HepG2 (cell line): ENCODE measurements around the gene KIAA0930. TPM values are rescaled to one million over a fixed set of nuclear protein-coding genes. Genes with fewer than 3 reads are reported as not detected.
A peak's percentile ranks its signal among the peaks of the same experiment; 100 is the strongest.

Experiments used
- ATAC-seq: fragments of 200-7000 bp; cut with Tn5 transposase; 3 replicates; pipeline ENCODE4 v1.9.1; 2020; ENCODE audit warnings: mild to moderate bottlenecking, moderate library complexity
- BruUV-seq: library from RNA; stranded (reverse); fragments of 400-500 nt; replicated peaks from 2 replicates; lab custom pipeline; 2021; lab: Mats Ljungman, UMichigan
- CTCF ChIA-PET: fragments of 300-600 bp; formaldehyde crosslinking; extraction: SDS; loops from one replicate; lab custom pipeline; 2021; ENCODE audit warnings: low total read pairs, inconsistent platforms, low intra/inter-chr PET ratio; lab: Yijun Ruan, JAX
- POLR2A ChIA-PET: fragments of 350-600 bp; sonication (Branson Sonifier 250); formaldehyde crosslinking; loops from one replicate; lab custom pipeline; 2020; ENCODE audit warnings: antibody characterized with exemption, inconsistent platforms; lab: Yijun Ruan, JAX
- DNase-seq: peaks from one replicate; pipeline ENCODE4 v3.0.0-alpha.2; 2015; ENCODE audit warnings: low spot score
- FAIRE-seq: peaks from 3 replicates; lab custom pipeline; 2011; peaks lifted over from hg19 to GRCh38; lab: Jason Lieb, UNC
- H2AFZ ChIP-seq: one replicate; pipeline ENCODE4 v1.6.1; 2011; ENCODE audit warnings: low read length, inconsistent platforms
- H3K27ac ChIP-seq: fragments of 300-600 bp; 3 replicates; pipeline ENCODE4 v1.8.0; 2011; ENCODE audit warnings: mixed run types, mild to moderate bottlenecking, mixed read lengths, low read length, inconsistent platforms; ENCODE audit not compliant: insufficient read depth; ENCODE audit errors: extremely low read length
- H3K27me3 ChIP-seq, 2 experiments: fragments of 200-600 bp in 1 of 2; 2 replicates in 1 of 2; 3 replicates in 1 of 2; pipeline versions ENCODE4 v1.6.0 to v1.8.0; 2011; ENCODE audit warnings: low read length in 2 of 2, mild to moderate bottlenecking in 2 of 2, moderate library complexity in 2 of 2, inconsistent platforms in 1 of 2; ENCODE audit not compliant: insufficient read depth in 2 of 2, control insufficient read depth in 1 of 2
- H3K36me3 ChIP-seq, 2 experiments: fragments of 200-600 bp in 1 of 2; replicated peaks in 1 of 2; 2 replicates in 1 of 2; 3 replicates in 1 of 2; pipeline versions ENCODE4 v1.5.1 to v1.8.0; 2011; ENCODE audit warnings: low read length in 2 of 2, inconsistent platforms in 1 of 2; ENCODE audit not compliant: insufficient read depth in 2 of 2, control insufficient read depth in 1 of 2
- H3K4me1 ChIP-seq: 2 replicates; pipeline ENCODE4 v1.5.1; 2012; ENCODE audit warnings: low read length, inconsistent platforms; ENCODE audit not compliant: insufficient read depth
- H3K4me2 ChIP-seq: 2 replicates; pipeline ENCODE4 v1.6.0; 2011; ENCODE audit warnings: low read depth, low read length, inconsistent platforms
- H3K4me3 ChIP-seq, 3 experiments: fragments of 200-600 bp in 1 of 3; sonication (generic), shearing (Covaris generic) in 1 of 3; replicated peaks in 1 of 3; 2 replicates each; pipeline ENCODE4 v1.5.1; 2011 to 2016; ENCODE audit warnings: low read length in 3 of 3, inconsistent platforms in 2 of 3, low read depth in 2 of 3, mild to moderate bottlenecking in 2 of 3, control low read depth in 1 of 3, mixed read lengths in 1 of 3; ENCODE audit not compliant: insufficient read depth in 1 of 3
- H3K79me2 ChIP-seq: one replicate; pipeline ENCODE4 v1.6.1; 2011; ENCODE audit warnings: low read length, inconsistent platforms; ENCODE audit not compliant: insufficient read depth
- H3K9ac ChIP-seq: 2 replicates; pipeline ENCODE4 v1.6.0; 2011; ENCODE audit warnings: mild to moderate bottlenecking, low read depth, low read length, inconsistent platforms; ENCODE audit not compliant: insufficient read depth
- H3K9me3 ChIP-seq: 2 replicates; pipeline ENCODE4 v1.5.1; 2012; ENCODE audit warnings: mild to moderate bottlenecking, low read length
- H4K20me1 ChIP-seq: 2 replicates; pipeline ENCODE4 v1.6.0; 2011; ENCODE audit warnings: inconsistent platforms, mild to moderate bottlenecking, low read length, moderate library complexity; ENCODE audit not compliant: insufficient read depth
- CTCF ChIP-seq: sonication (generic); formaldehyde crosslinking; IDR thresholded peaks from 2 replicates; pipeline ENCODE4 v1.5.0; 2020; ENCODE audit warnings: mild to moderate bottlenecking, missing genetic modification reagents, moderate library complexity
- E2F2 ChIP-seq: sonication (generic); formaldehyde crosslinking; IDR thresholded peaks from 2 replicates; pipeline ENCODE4 v1.4.0; 2020; ENCODE audit warnings: missing genetic modification reagents, borderline replicate concordance
- GTF2F1 ChIP-seq: fragments of 150-350 bp; IDR thresholded peaks from 2 replicates; pipeline ENCODE4 v1.6.1; 2014; ENCODE audit warnings: low read length
- HDAC2 ChIP-seq: sonication (generic); formaldehyde crosslinking; IDR thresholded peaks from 2 replicates; pipeline ENCODE4 v1.4.0; 2020; ENCODE audit warnings: missing genetic modification reagents
- HNF1A ChIP-seq, 2 experiments: sonication (generic) in 1 of 2; formaldehyde crosslinking in 1 of 2; IDR thresholded peaks; 2 replicates each; pipeline versions ENCODE4 v1.4.0 to v1.6.1; 2016 to 2020; ENCODE audit warnings: borderline replicate concordance in 1 of 2, low read depth in 1 of 2, mild to moderate bottlenecking in 1 of 2, missing genetic modification reagents in 1 of 2
- HOXA3 ChIP-seq: sonication (generic); formaldehyde crosslinking; IDR thresholded peaks from 2 replicates; pipeline ENCODE4 v1.5.0; 2020; ENCODE audit warnings: missing genetic modification reagents
- MXD3 ChIP-seq: IDR thresholded peaks from 2 replicates; pipeline ENCODE4 v1.6.1; 2016; ENCODE audit warnings: mild to moderate bottlenecking, missing biosample characterization, missing genetic modification reagents
- PHF21A ChIP-seq: sonication (generic); formaldehyde crosslinking; IDR thresholded peaks from 2 replicates; pipeline ENCODE4 v1.5.0; 2020; ENCODE audit warnings: mild to moderate bottlenecking, missing genetic modification reagents
- ZFP37 ChIP-seq: sonication (generic); formaldehyde crosslinking; IDR thresholded peaks from 2 replicates; pipeline ENCODE4 v1.4.0; 2020; ENCODE audit warnings: missing genetic modification reagents, borderline replicate concordance
- ZNF17 ChIP-seq: sonication (generic); formaldehyde crosslinking; IDR thresholded peaks from 2 replicates; pipeline ENCODE4 v1.5.0; 2020; ENCODE audit warnings: mild to moderate bottlenecking, missing genetic modification reagents
- ZNF326 ChIP-seq: sonication (generic); formaldehyde crosslinking; IDR thresholded peaks from 2 replicates; pipeline ENCODE4 v1.4.0; 2020; ENCODE audit warnings: missing genetic modification reagents, borderline replicate concordance
- ZNF740 ChIP-seq: sonication (generic); formaldehyde crosslinking; IDR thresholded peaks from 2 replicates; pipeline ENCODE4 v1.4.0; 2020; ENCODE audit warnings: missing genetic modification reagents
- ZSCAN9 ChIP-seq: IDR thresholded peaks from 2 replicates; pipeline ENCODE4 v1.6.1; 2016; ENCODE audit warnings: borderline replicate concordance
- WGBS: methylation state at CpG from one replicate; pipeline ENCODE4 v1.1.6; 2017; ENCODE audit warnings: low lambda C conversion rate; 5-methylcytosine and 5-hydroxymethylcytosine counted together
- in situ Hi-C: cut with HindIII; loops from 2 replicates; pipeline ENCODE4 v1.10.0; 2017; ENCODE audit warnings: low pct_unique_long_range_greater_than_20kb; ENCODE audit not compliant: extremely low pct_ligation_motif_present
- intact Hi-C: fragments of 100-400 bp; cut with micrococcal nuclease; formaldehyde crosslinking; loops from one replicate; pipeline ENCODE4 v1.10.0; 2022; ENCODE audit not compliant: unreplicated experiment
- polyA plus RNA-seq, 8 experiments: library from polyadenylated mRNA; depleted of rRNA in 3 of 8; stranded (reverse) in 7 of 8; unstranded in 1 of 8; fragments of >200 nt; fragmentation: Illumina TruSeq in 4 of 8; extraction: Trizol in 4 of 8; gene quantifications; 2 replicates each; pipeline versions ENCODE4 v1.2.1 to v1.2.3, GENCODE V29; 2011 to 2016; ENCODE audit warnings: low read depth in 4 of 8, missing spikeins in 1 of 8, mixed read lengths in 1 of 8; ENCODE audit not compliant: insufficient read depth in 1 of 8
- total RNA-seq, 5 experiments: library from RNA; depleted of rRNA; stranded (reverse); fragments of >200 nt; fragmentation: Illumina TruSeq; extraction: Trizol; gene quantifications; 2 replicates each; pipeline ENCODE4 v1.2.3, GENCODE V29; 2016; ENCODE audit warnings: low read depth in 1 of 5

KIAA0930 gene
- total and polyA plus RNA-seq, 2 of the 13 experiments (the other 11 are each of a cell fraction or from before 2014, with no cell fraction given) = 27.0 to 38.2 TPM

GRCh38 chr22:45223304-45224117 lies 17.2 kb downstream of the KIAA0930 start (continued):
- 0 out of 2 replicates have a peak, but pooled peaks have one; percentile 22 for TF ChIP-seq HOXA3 (CRISPR knock-in tag)
- TF ChIP-seq PHF21A (CRISPR knock-in tag) = no peak
- TF ChIP-seq GTF2F1 = no peak
- peak; percentile 99 for TF ChIP-seq ZSCAN9 (CRISPR knock-in tag)

GRCh38 chr22:45221201-45221600 lies 19.5 kb downstream of the KIAA0930 start:
- Histone ChIP-seq H3K4me2 (no peak overlapping the region), H3K4me1 (peaks cover 43% of the 10 kb centered on the region), H3K36me3 (no peaks in the 10 kb centered on the region; a peak in 1 of 5 replicates), H3K9me3 (no peaks in the 10 kb centered on the region), H3K79me2 (peaks cover 25% of the 10 kb centered on the region), H3K27me3 (no peaks in the 10 kb centered on the region), H4K20me1 (peaks cover 13% of the 10 kb centered on the region; the same call in 1 of the 2 replicates), H3K9ac (no peak overlapping the region), H2AFZ (no peak overlapping the region), H3K4me3 (no peak overlapping the region), H3K27ac (no peak overlapping the region)
- DNase-seq = no peak
- ChIA-PET POLR2A (interaction anchor here (1.8 kb wide), 1 partner anchor 25 kb away, joined by 4 read pairs; no protein-coding TSS in a partner anchor), CTCF (no interaction called here)
- no peak for ATAC-seq
- FAIRE-seq = no peak
- no TSS peak for BruUV-seq
- 96% methylated on average over 5 of the region's 5 CpGs for WGBS
- in situ Hi-C loops = no loop called here
- intact Hi-C loops = no loop called here
- TF ChIP-seq HDAC2 (CRISPR knock-in tag) (no peak), ZNF326 (CRISPR knock-in tag) (no peak), ZNF17 (no peak), E2F2 (CRISPR knock-in tag) (no peak), ZNF740 (CRISPR knock-in tag) (no peak), MXD3 (no peak), CTCF (no peak), HNF1A (IDR thresholded peaks at IDR 0.05; ENCODE audit: low read depth) (no peak), HNF1A (CRISPR knock-in tag; IDR thresholded peaks at IDR 0.05; ENCODE audit: borderline replicate concordance) (no peak), ZFP37 (CRISPR knock-in tag) (no peak)
